NCI-H2227 (cell line): Measurements from ENCODE around the gene NT5C2.
A peak's percentile ranks its signal among the peaks of the same experiment; 100 is the strongest.
"Not testable (repeated sequence)": the region's sequence is repeated elsewhere in the genome, so short reads cannot be mapped to it uniquely, and the experiment has no call there.

Experiments used
- DNase-seq: peaks from one replicate; lab custom pipeline; 2025; ENCODE audit not compliant: unreplicated experiment; lab: John Stamatoyannopoulos, UW

NT5C2 gene

DNA sequence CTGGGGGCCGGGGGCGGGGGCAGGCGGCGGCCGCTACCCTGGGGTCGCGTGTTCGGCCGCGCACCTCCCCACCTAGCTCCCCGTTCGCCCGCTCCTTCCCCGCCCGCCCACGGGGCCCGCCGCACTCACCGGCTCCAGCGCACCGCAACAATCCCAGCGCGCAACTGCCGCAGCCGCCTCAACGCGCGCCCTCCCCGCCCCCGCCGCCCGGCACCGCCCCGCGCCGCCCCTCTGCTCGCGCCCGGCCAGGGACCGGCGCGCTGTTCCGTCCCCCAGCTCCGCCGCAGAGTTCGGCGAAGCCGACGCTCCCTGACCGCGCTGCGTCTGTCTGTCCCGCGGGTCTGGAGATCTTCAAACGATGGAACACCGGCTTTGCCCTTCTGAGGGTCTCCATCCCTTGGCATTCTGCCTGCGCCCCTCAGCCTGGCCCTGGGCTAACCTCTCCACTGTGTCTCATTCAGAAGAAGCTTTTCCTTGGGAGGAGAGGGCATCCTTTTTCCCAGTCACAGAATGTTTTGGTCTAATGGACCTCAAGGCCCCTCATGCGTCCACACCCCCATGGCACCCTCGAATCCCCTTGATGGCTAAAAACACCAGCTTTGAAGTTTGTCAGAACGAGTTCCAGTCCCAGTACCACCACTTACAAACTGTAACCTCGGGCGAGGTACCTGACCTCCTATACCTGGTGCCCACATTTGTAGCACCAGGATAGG, at the start of gene NT5C2:
NT5C2 (minus strand) TSS at position 166 of the 713 bp plus-strand sequence. CDS start 18,314 bp downstream, outside the sequence.
- DNase-seq = peak; percentile 81

DNA sequence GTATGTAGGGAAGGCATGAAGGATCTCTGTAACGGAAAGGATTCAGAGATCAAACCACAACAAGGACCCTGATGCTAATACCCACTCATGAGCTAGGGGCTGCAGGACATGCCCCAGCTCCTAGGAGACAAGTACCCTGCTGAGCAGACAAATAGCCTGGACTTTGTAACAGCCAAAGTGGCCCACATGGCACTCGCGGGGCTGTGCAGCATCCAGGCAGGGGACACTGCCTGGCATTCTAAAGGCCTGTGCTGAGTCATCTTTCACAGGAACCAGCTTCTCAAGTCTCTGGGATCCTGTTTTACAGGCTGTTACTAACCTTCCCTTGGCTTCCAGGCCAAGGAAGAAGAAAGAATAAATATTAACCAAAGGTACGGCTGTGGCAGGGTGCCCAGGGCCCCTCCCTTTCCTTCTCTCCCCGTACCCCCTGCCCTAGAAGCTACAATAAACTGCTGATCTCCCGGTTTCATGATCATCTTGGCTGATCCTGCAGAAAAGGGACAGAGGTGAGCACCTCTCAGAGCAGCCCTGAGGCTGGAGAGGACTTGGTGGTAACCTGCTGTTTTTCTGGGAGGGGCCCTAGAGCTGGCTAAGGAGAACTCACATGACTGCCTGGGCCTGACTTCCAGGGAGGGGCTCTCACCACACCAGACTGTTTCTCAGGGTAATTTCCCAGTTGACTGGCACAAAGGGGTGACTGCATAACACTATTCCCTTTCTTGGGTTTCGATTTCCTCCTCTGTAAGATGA, 48.4 kb upstream of the NT5C2 start:
- peak; percentile 5 for DNase-seq

DNA sequence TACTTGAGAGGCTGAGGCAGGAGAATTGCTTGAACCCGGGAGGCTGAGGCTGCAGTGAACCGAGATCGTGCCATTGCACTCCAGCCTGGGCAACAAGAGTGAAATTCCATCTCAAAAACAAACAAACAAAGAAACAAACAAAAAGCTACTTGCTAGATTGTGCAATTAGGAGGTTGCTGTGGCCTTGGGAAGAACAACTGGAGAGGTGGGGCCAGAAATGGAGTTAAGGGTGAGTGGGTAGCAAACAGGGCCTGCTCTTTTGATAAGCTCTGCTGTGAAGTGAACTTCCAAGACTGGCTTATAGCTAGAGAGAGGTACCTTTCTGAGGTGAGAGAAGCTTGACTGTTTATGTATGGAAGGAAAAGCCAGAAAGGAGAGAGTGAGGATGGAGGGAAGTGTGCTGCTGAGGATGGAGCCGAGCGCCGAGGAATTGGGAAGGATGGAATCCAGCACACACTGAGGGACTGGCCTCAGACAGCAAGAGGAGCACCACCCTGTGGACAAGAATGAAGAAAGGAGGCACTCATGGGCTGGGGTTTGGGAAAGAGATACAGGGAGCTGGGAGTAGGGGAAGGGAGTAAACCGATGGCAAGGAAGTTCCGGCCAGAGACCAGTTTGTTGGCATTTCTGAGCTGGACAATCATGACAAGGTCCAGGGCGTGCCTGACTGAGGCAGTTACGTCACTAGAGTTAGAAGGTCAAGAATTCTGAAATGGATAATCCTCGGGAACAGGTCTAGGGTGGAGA, 45.6 kb upstream of the NT5C2 start:
- no peak for DNase-seq

DNA sequence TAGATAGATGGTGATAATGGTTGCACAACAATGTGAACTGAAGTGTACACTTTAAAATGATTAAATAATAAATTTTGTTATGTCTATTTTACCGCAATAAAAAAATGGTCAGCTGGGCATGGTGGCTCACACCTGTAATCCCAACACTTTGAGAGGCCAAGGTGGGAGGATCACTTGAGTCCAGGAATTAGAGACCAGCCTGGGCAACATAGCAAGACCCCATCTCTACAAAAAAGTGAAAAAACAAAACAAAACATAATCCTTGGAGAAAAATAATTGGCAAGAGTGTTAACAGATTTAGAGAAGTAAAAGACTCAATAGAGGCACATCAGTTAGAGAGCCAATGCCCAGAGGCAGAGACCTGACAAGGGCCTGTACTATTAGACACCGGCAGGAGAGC, 42.7 kb upstream of the NT5C2 start:
- DNase-seq = no peak

DNA sequence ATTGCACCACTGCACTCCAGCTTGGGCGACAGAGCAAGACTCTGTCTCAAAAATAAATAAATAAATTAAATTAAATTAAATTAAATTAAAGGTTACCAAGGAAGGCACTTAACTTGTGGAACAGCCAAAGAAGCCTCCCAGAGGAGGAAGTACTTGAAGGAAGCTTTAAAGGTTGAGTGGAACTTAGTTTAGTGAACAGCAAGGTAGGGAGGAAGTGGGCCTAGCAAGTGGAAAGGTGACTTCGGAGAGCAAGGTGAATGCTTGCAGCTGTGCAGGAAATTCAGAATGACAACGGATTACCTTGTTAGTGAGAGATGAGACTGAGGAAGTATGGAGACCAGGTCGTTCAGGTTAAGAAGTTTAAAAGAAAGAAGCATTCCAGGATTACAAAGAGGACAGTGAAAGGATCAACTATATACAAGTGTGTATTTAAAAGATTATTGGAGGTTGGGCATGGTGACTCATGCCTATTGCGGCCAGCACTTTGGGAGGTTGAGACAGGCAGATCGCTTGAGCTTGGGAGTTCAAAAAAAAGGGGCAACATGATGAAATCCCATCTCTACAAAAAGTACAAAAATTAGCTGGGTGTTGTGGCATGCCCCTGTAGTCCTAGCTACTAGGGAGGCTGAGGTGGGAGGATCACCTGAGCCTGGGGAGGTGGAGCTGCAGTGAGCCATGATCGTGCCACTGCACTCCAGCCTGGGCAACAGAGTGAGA, 39.9 kb upstream of the NT5C2 start:
- no peak for DNase-seq

DNA sequence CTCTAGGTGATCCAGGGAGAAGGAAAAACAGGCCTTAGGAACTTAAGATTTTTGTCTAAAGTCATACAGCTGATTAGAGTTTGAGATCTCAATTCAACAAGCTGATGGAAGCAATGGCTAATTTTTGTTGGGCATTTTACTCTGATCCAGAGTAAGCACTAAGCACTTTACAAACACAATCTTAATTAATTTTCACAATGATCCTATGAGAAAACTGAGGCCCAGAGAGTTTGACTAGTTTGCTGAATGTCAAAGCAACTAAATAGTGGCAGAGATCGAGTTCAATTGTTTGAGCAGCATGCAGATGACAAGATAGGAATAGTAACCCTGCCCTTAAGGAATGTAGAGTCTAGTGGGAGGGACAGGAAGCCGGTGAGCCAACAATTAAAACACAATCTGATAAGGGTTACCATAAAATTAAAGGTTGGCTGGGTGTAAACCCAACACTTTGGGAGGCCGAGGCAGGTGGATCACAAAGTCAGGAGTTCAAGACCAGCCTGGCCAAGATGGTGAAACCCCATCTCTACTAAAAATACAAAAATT, 39.1 kb upstream of the NT5C2 start:
- DNase-seq = no peak

DNA sequence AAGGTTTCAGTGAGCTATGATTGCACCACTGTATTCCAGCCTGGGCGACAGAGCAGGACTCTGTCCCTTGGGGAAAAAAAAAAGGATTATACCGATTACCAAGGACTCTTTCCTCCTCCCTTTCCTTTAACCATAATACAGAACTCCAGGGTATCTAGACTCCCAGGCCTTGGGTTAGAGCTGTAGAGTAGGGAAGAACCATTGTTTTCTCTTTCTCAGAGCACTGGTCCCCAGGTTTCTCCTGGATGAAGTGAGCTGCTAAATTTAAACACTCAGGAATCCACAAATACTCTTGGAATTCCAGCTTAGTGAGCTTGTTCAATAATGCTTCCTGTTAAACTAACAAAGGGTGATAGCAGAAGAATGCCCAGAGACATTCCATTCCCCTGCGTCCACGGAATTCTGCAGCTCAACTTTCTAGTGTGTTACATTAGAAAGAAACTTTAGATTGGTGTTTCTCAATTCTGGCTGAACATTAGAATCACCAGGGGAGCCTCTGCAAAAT, 38.0 kb upstream of the NT5C2 start:
- no peak for DNase-seq

DNA sequence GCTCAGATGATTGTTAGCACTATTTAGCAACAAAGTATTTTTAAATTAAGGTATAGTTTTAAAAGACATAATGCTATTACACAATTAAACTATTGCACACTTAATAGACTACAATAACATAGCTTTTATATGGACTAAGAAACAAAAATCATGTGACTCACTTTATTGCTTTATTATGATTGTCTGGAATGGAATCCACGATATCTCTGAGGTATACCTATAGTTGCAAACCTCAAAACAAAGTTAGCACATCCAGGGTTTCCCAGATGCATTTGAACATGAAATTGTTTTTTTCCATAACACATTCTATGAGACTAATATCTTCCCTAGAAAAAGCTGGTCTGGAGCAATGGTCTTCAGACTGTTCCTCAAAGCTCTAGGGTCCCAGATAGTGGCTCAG, 34.3 kb upstream of the NT5C2 start:
- no peak for DNase-seq

DNA sequence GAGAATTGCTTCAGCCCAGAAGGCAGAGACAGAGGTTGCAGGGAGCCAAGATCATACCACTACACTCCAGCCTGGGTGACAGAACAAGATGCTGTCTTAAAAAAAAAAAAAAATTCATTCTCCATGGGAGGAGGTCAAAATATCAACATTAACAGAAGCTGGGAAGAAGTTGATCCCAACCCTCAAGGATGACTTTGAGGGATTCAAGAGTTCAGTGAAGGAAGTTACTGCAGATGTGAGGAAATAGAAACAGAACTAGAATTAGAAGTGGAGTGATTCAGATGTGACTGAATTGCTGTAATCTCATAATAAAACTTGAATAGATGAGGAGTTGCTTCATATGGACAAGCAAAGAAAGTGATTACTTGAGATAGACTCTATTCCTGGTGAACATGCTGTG, 32.9 kb upstream of the NT5C2 start:
- DNase-seq = no peak

DNA sequence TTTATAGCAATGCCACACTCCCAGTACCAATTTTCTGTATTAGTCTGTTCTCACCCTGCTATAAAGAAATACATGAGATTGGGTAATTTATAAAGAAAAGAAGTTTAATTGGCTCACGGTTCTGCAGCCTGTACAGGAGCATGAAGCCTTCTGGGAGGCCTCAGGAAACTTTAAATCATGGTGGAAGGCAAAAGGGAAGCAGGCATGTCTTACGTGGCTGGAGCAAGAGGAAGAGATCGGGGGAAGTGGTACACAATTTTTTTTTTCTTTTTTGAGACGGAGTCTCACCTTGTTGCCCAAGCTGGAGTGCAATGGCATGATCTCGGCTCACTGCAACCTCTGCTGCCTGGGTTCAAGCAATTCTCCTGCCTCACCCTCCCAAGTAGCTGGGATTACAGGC, 31.6 kb upstream of the NT5C2 start:
- not testable (repeated sequence) for DNase-seq

DNA sequence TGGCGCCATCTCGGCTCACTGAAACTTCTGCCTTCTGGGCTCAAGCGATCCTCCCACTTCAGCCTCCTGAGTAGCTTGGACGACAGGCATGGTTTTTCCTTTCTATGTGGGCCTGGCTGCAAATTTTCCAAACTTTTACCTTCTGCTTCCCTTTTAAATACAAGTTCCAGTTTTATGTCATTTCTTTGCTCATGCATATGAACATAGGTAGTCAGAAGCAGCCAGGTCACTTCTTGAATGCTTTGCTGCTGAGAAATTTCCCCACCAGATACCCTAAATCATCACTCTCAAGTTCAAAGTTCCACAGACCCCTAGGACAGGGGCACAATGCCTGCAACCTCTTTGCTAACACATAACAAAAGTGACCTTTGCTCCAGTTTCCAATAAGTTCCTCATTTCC, 31.1 kb upstream of the NT5C2 start:
- DNase-seq = no peak

DNA sequence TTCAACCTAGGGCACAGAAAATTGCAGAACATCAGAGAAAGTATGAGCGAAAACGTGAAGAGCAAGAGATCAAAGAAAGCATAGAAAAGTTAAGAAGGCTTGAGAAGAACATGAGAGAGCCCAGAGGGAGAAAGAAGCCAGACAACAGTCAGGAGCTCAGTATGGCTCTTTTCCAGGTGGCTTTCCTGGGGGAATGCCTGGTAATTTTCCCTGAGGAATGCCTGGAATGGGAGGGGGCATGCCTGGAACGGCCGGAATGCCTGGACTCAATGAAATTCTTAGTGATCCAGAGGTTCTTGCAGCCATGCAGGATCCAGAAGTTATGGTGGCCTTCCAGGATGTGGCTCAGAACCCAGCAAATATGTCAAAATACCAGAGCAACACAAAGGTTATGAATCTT, 23.3 kb upstream of the NT5C2 start:
- DNase-seq = not testable (repeated sequence)

DNA sequence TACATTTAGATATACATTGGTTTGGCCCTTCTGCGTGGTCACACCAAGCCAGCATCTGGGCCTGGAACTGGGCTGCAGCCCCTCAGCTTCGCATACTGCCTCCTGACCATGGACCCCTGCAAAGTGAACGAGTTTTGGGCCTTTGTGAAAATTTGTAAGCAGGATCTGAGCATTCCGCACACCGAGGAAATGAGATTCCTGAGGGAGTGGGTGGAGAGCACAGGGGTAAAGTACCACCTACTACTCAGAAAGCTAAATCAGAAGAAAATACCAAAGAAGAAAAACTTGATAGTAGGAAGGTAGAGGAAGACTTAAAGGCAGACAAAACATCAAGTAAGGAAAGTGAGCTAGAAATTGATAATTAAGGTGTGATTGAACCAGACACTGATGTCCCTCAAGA, 22.5 kb upstream of the NT5C2 start:
- DNase-seq = no peak

DNA sequence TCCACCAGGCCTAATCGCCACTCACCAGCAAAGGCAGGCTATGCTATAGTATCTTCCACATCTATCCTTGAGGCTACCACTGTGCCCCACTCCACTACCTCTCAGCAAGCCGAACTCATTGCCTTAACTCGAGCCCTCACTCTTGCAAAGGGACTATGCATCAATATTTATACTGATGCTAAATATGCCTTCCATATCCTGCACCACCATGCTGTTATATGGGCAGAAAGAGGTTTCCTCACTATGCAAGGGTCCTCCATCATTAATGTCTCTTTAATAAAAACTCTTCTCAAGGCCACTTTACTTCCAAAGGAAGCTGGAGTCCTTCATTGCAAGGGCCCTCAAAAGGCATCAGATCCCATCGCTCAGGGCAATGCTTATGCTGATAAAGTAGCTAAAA, 17.2 kb upstream of the NT5C2 start:
- DNase-seq = not testable (repeated sequence)

DNA sequence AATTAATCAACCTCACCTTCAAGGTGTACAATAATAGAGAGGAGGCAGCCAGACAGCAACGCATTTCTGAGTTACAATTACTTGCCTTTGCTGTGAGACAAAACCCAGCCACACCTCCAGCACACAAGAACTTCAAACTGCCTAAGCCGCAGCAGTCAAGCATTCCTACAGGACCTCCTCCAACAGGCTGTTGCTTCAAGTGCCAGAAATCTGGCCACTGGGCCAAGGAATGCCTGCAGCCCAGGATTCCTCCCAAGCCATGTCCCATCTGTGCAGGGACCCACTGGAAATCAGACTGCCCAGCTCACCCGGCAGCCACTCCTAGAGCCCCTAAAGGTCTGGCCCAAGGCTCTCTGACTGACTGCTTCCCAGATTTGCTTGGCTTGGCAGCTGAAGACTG, 14.6 kb upstream of the NT5C2 start:
- DNase-seq = not testable (repeated sequence)

DNA sequence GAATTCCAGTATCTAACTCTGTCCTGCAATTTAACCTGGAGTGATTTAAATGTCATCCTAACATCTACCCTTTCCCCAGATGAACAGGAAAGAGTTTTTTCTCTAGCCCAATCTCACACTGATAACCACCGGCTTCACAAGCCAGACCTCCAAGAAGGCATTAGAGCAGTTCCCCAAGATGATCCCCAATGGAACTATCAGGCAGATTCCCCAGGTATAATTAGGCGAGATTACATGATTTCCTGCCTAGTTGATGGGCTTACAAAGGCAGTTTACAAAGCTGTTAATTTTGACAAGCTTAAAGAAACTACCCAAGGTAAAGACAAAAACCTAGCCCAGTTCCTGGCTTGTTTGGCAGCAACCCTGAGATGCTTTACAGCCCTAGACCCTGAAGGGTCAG, 14.1 kb upstream of the NT5C2 start:
- no peak for DNase-seq

DNA sequence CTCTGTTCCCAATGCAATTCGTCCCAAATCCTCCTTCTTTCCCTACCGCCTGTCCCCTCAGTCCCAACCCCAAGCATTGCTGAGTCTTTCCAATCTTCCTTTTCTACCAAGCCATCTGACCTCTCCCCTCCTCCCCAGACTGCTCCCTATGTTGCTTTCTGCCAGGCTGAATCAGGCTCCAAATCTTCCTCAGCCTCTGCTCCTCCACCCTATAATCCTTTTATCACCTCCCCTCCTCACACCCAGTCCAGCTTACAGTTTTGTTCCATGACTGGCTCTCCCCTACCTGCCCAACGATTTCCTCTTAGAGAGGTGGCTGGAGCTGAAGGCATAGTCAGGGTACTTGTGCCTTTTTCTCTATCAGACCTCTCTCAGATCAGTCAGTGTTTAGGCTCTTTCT, 13.6 kb upstream of the NT5C2 start:
- DNase-seq = not testable (repeated sequence)

DNA sequence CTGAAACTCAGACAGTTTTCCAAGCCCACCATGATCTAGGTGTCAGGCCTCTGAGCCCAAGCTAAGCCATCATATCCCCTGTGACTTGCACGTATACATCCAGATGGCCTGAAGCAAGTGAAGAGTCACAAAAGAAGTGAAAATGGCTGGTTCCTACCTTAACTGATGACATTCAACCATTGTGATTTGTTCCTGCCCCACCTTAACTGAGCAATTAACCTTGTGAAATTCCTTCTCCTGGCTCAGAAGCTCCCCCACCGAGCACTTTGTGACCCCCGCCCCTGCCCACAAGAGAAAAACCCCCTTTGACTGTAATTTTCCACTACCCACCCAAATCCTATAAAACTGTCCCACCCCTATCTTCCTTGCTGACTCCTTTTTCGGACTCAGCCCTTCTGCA, 12.3 kb upstream of the NT5C2 start:
- not testable (repeated sequence) for DNase-seq

DNA sequence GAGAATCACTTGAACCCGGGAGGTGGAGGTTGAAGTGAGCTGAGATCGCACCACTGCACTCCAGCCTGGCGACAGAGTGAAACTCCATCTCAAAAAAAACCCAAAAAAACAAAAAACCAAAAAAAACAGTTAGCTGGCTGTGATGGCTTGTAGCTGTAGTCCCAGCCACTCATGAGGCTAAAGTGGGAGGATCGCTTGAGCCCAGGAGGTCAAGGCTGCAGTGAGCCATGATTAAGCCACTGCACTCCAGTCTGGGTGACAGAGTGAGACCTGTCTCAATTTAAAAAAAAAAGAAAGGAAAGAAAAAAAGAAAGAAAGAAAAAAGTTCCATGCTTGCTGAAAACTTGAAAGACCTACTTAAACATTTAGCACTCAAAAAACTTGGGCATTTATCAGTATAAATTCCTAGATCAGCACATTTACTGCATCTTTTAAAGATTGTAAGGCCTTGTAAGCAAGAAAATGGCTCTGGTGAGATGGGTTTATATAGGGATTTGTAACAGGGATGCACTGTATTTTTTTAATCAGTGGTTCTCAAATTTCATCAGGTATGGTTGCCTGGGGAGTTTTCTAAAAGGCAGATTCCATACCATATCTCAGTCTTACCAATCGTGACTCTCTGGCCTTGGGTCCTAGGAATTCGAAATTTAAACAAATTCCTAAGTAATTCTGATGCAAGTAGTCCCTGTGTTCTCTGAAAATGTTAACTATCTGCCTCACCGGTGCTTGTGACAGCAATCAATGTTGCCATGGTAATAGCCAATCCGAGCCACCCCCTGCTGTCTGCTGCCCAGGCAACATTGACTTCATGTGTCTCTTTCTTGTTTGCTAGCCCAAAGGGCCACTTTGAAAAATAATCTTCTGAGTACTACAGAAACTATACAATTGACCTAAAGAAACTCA, 11.5 kb upstream of the NT5C2 start:
- peak; percentile 56 for DNase-seq

DNA sequence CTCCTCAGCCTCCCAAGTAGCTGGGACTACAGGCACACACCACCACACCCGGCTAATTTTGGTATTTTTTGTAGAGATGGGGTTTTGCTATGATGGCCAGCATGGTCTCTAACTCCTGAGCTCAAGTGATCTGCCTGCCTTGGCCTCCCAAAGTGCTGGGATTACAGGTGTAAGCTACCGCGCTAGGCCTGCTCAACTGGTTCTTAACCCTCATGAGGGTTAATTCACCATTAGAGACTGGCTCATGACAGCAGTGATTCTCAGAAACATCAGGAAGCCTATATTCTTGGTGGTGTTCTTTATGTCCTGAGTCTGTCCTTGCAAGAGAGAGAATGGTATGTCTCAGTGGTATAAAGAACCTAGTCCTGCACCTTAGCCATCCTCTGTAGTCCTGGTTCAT, 10.4 kb upstream of the NT5C2 start:
- DNase-seq = no peak
